ENCODE measurements around the gene TMEM72. TPM values are rescaled to one million over a fixed set of nuclear protein-coding genes. Genes with fewer than 3 reads are reported as not detected.

TMEM72 gene
- total RNA-seq, 1 experiment from 2014 or later, result not detected

- ChIA-PET CTCF (interaction anchor here (0.9 to 3.1 kb wide), 3 partner anchors 18 to 47 kb away, joined by 3 to 14 read pairs (median 3); no protein-coding TSS in a partner anchor), POLR2A (interaction anchor here (0.7 to 1.8 kb wide), 11 partner anchors 12 to 283 kb away, joined by 3 to 15 read pairs (median 3); no protein-coding TSS in a partner anchor), RAD21 (ENCODE audit: low non-redundant PET in 1 of 2, low total read pairs in 2 of 2, uncharacterized antibody in 2 of 2, unreplicated experiment in 2 of 2) (interaction anchor here in 1 of 2 experiments (1.2 kb wide), 1 partner anchor 47 kb away, joined by 3 read pairs; no protein-coding TSS in a partner anchor)
- peak overlapping the region; percentile 89 for H3K4me2 ChIP-seq (ENCODE audit: low read length)
- no peaks in the 10 kb centered on the region for H3K9me3 ChIP-seq (ENCODE audit: control insufficient read depth in 1 of 2, insufficient read depth in 1 of 2, low read depth in 1 of 2, low read length in 2 of 2)
- peaks cover 51 to 71% of the 10 kb centered on the region in 2 experiments for H3K4me1 ChIP-seq (ENCODE audit: control insufficient read depth in 1 of 2, insufficient read depth in 2 of 2, low read length in 2 of 2)
- ATAC-seq (no peak), DNase-seq (ENCODE audit: low read depth, low spot score) (no peak)
- no peak overlapping the region for H2AFZ ChIP-seq (ENCODE audit: low read depth, low read length, poor library complexity, severe bottlenecking)
- H3K4me3 ChIP-seq (replicated peaks in 1 of 2; ENCODE audit: low read depth in 1 of 2, low read length in 2 of 2), result peak overlapping the region in 1 of 2 experiments; percentile 56; a peak in 1 of 4 replicates
- no peaks in the 10 kb centered on the region for H3K79me2 ChIP-seq (ENCODE audit: insufficient read depth, low read length)
- intact Hi-C loops (cut with micrococcal nuclease), result no loop called here
- no peaks in the 10 kb centered on the region for H3K27me3 ChIP-seq (ENCODE audit: insufficient read depth, low read length)
- H3K36me3 ChIP-seq (ENCODE audit: control insufficient read depth in 1 of 2, insufficient read depth in 2 of 2, low read length in 2 of 2), result no peaks in the 10 kb centered on the region
- peak overlapping the region; percentile 61 for H3K27ac ChIP-seq (ENCODE audit: low read depth, low read length)
- TF ChIP-seq CTCF (IDR thresholded peaks at IDR 0.05 in 2 of 3, conservative IDR thresholded peaks at IDR 0.05 in 1 of 3; ENCODE audit: borderline replicate concordance in 1 of 3, insufficient read depth in 1 of 3, low read depth in 2 of 3, low read length in 2 of 3) (no peak), ZNF274 (IDR thresholded peaks at IDR 0.05; ENCODE audit: low read depth, low read length) (no peak), EZH2phosphoT487 (IDR thresholded peaks at IDR 0.05; ENCODE audit: borderline replicate concordance) (no peak)
- no peaks in the 10 kb centered on the region for H4K20me1 ChIP-seq (ENCODE audit: insufficient read depth)
- H3K9me2 ChIP-seq (ENCODE audit: insufficient read depth), result no peaks in the 10 kb centered on the region
- no TSS peak for BruUV-seq (replicated peaks)
- peak overlapping the region; percentile 54 for H3K9ac ChIP-seq (ENCODE audit: low read length)
Measured at GRCh38 chr10:44979281-44980191, 68.4 kb downstream of the TMEM72 start.

Data from HCT116 (cell line).